Ramos (cell line): ENCODE results near the gene SDCCAG8.

Experiments used
- in situ Hi-C: fragments of 300-500 bp; cut with MboI; formaldehyde crosslinking; loops from one replicate; pipeline ENCODE4 v1.14.3; 2022; ENCODE audit warnings: low sequenced_read_pairs; ENCODE audit not compliant: unreplicated experiment

SDCCAG8 gene

DNA sequence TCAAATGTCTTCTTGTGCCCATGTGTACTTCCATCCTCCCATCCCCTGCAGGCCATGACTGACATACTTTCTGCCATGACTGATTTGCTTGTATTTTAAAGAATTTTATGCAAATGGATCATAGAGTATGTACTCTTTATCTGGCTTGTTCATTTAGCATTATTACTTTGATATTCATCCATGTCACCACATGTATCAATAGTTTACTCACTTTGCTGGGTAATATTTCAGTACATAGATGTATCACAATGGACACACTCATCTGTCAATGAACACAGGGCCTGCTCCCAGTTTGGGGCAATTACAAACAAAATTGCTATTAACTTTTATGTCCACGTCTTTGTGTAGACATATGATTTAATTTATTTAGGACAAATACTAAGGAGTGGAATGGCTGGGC, 259.1 kb downstream of the SDCCAG8 start:
- in situ Hi-C loops, result no loop called here

DNA sequence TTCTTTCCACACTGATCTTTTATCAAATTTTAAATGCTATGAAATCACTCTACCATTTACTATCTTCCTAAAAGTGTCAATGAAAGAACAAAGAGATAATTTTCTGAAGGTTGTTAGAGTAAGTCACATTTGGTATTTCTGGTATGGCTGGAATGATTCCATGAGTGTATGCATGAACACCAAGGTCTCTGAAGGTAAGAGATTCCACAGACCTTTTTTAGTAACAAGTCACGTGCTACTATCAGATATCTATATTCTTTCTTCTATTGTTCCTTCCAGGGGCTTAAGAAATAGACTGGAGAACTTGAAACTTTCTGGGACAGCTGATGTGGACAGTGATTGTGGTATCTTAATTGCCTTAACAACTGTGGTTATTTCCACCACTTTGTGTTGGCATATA, 265.0 kb downstream of the SDCCAG8 start:
- in situ Hi-C loops, result no loop called here

DNA sequence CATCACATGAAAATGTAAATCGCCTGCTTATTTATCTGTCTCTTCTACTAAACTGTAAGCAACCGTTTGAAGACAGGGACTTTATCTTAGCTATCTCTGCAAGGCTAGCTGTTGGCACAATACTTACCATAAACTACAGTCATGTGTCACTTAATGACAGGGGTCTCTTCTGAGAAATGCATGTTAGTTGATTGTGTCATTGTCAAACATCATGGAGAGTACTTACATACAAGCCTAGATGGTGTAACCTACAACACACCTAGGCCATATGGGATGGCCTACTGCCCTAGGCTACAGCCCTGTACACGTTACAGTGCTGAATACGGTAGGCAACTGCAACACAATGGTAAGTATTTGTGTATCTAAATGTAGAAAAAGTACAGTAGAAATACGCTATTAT, 267.9 kb downstream of the SDCCAG8 start:
- in situ Hi-C loops, result no loop called here

DNA sequence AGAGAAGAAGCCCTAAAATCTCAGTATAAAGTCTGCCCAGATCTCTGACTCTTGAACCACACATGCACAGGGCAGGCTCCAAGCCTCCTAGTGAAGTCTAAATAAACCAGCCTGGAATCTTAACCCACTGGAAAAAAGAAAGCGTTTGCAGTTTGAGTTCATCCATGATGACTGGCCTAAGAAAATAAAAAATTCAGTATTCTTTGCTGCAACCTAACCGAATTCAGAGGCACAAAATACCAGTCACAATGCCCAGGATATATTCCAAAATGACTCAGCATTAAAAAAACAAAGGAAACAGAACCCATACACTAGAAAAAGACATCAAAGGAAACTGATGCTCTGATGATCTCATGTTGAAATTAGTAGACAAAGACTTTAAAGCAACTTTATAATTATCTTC, 269.2 kb downstream of the SDCCAG8 start:
- in situ Hi-C loops, result no loop called here

DNA sequence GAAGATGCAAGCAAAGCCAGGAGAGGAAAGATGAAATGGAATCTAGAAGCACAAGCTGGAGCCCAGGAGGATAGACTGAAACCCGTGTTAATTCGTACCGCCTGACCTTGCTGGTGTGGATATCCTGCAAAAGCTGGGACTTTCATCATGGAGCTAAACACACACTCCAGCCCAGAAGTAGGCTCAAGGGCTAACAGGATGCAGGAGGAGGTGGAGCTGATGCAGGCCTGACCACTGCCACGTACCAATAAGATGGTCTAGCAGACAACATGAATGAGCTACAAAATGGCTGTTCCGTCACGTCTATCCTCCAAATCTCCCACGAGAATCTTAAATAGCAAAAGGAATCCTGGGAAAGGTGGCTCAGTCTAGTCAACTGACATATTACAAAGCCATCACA, 270.3 kb downstream of the SDCCAG8 start:
- in situ Hi-C loops, result no loop called here

DNA sequence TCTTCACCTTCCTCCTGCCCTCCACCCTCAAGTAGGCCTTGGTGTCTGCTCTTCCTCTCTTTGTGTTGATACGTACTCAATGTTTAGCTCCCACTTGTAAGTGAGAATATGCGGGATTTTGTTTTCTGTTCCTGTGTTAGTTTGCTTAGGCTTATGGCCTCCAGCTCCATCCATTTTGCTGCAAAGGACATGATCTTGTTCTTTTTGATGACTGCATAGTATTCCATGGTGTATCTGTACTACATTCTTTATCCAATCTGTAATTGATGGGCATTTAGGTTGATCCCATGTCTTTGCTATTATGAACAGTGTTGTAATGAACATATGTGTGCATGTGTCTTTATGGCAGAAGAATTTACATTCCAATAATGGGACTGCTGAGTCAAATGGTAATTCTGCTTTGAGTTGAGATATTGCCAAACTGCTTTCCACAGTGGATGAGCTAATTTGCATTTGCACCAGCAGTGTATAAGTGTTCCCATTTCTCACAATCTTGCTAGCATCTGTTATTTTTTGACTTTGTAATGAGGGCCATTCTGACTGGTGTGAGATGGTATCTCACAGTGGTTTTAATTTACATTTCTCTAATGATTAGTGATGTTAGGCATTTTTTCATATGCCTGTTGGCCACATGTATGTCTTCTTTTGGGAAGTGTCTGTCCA, 272.7 kb downstream of the SDCCAG8 start:
- in situ Hi-C loops, result no loop called here

GRCh38 chr1:243529512-243529911, 273.7 kb downstream of the SDCCAG8 start:
- in situ Hi-C loops, result no loop called here

DNA sequence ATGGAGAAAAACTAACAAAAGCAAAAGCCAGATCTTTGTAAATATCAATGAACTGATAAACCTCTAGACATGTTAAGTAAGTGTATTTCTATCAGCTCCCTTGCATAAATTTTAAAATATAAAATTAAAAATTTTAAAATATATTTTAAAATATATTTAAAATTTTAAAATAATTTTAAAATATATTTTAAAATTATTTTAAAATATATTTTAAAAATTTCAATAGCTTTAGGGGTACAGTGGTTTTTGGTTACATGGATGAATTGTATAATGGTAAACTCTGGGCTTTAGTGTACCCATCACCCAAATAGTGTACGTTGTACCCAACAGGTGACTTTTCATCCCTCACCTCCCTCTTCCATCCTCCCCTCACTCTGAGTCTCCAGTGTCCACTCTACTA, 279.2 kb downstream of the SDCCAG8 start:
- in situ Hi-C loops, result no loop called here

- in situ Hi-C loops, result no loop called here
These were observed 283.8 kb downstream of the SDCCAG8 start for GRCh38 chr1:243539636-243540035.

GRCh38 chr1:243542739-243543415, 287.0 kb downstream of the SDCCAG8 start:
- in situ Hi-C loops, result no loop called here

DNA sequence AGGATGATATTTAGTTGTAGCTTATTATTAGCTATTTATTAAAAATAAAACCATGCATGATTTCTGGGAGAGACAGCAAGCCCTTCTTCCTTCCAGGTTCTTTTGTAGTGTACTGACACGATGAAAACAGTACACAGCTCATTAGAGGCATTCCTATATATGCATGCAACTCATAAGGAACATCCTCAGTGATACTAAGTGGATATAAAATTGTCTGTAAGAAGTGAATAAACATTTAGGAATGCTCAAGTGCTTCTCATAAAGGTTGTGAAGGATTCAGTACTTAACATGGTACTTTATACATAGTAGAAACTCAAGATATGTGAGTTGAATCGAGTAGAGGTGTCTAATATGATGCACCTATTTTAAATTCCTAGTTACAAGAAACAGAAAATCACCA, 287.7 kb downstream of the SDCCAG8 start:
- in situ Hi-C loops, result no loop called here

- in situ Hi-C loops, result no loop called here
These were observed 290.6 kb downstream of the SDCCAG8 start for GRCh38 chr1:243546457-243546856.

- in situ Hi-C loops, result no loop called here
These were observed 292.1 kb downstream of the SDCCAG8 start for GRCh38 chr1:243547891-243548290.

- in situ Hi-C loops, result no loop called here
These were observed 292.7 kb downstream of the SDCCAG8 start for GRCh38 chr1:243548516-243548915.

- in situ Hi-C loops, result no loop called here
These were observed 293.3 kb downstream of the SDCCAG8 start for GRCh38 chr1:243549108-243549507.
